BLaER1 (cell line): ENCODE measurements around the gene SLC9A8.

Experiments
- H3K27ac ChIP-seq: shearing (Covaris generic); formaldehyde crosslinking; 2 replicates; pipeline ENCODE4 v1.8.1; 2022
- H3K27me3 ChIP-seq: shearing (Covaris generic); formaldehyde crosslinking; 2 replicates; pipeline ENCODE4 v1.8.1; 2022
- H3K36me3 ChIP-seq: shearing (Covaris generic); formaldehyde crosslinking; 2 replicates; pipeline ENCODE4 v1.8.1; 2022
- H3K4me1 ChIP-seq: shearing (Covaris generic); formaldehyde crosslinking; 2 replicates; pipeline ENCODE4 v1.8.1; 2022
- H3K4me2 ChIP-seq: shearing (Covaris generic); formaldehyde crosslinking; 2 replicates; pipeline ENCODE4 v1.8.1; 2022
- H3K4me3 ChIP-seq: shearing (Covaris generic); formaldehyde crosslinking; 2 replicates; pipeline ENCODE4 v1.8.1; 2022
- H3K9ac ChIP-seq: shearing (Covaris generic); formaldehyde crosslinking; 2 replicates; pipeline ENCODE4 v1.8.1; 2022
- H3K9me3 ChIP-seq: shearing (Covaris generic); formaldehyde crosslinking; 2 replicates; pipeline ENCODE4 v1.8.1; 2022
- H4K20me1 ChIP-seq: shearing (Covaris generic); formaldehyde crosslinking; 2 replicates; pipeline ENCODE4 v1.8.1; 2022
- Cebpa-rat ChIP-seq: shearing (Covaris generic); IDR thresholded peaks from 2 replicates; pipeline ENCODE4 v1.8.1; 2022

The SLC9A8 gene

GRCh38 chr20:49845060-49845459 is 32.4 kb downstream of the SLC9A8 start:
- Histone ChIP-seq H3K9ac (no peak overlapping the region), H4K20me1 (no peaks in the 10 kb centered on the region), H3K4me3 (no peak overlapping the region), H3K4me2 (no peak overlapping the region), H3K36me3 (peaks cover 56% of the 10 kb centered on the region), H3K27ac (no peak overlapping the region), H3K9me3 (peaks cover 6% of the 10 kb centered on the region; the same call in 1 of the 2 replicates), H3K27me3 (no peaks in the 10 kb centered on the region), H3K4me1 (peaks cover 10% of the 10 kb centered on the region)
- TF ChIP-seq Cebpa-rat, result no peak

DNA sequence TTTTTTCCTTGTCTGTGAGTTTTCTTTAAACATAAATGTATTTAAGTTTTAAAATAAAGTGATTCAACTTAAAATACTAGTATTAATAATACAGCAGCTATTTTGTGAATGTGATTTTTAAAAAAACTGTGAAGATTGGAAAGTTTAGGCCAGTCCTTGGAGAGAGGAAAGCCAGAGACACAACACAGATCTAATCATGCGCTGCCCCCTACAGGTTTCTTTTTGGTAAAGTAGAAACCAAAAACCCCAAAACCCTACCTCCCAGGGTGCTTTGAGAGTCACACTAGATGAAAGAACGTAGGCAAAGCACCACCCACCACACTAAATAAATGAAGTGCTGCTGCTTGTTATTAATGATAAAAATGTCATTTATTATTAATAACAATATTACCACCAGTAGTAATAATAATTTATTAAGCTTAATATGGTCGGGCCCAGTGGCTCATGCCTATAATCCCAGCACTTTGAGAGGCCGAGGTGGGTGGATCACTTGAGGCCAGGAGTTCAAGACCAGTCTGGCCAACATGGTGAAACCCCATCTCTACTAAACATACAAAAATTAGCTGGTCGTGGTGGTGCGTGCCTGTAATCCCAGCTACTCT is 33.7 kb downstream of the SLC9A8 start:
- Histone ChIP-seq H3K4me2 (no peak overlapping the region), H3K4me1 (peaks cover 10% of the 10 kb centered on the region), H3K36me3 (peaks cover 58% of the 10 kb centered on the region), H3K27ac (no peak overlapping the region), H4K20me1 (no peaks in the 10 kb centered on the region), H3K27me3 (no peaks in the 10 kb centered on the region), H3K9me3 (peaks cover 6% of the 10 kb centered on the region; the same call in 1 of the 2 replicates), H3K4me3 (no peak overlapping the region), H3K9ac (no peak overlapping the region)
- no peak for TF ChIP-seq Cebpa-rat

DNA sequence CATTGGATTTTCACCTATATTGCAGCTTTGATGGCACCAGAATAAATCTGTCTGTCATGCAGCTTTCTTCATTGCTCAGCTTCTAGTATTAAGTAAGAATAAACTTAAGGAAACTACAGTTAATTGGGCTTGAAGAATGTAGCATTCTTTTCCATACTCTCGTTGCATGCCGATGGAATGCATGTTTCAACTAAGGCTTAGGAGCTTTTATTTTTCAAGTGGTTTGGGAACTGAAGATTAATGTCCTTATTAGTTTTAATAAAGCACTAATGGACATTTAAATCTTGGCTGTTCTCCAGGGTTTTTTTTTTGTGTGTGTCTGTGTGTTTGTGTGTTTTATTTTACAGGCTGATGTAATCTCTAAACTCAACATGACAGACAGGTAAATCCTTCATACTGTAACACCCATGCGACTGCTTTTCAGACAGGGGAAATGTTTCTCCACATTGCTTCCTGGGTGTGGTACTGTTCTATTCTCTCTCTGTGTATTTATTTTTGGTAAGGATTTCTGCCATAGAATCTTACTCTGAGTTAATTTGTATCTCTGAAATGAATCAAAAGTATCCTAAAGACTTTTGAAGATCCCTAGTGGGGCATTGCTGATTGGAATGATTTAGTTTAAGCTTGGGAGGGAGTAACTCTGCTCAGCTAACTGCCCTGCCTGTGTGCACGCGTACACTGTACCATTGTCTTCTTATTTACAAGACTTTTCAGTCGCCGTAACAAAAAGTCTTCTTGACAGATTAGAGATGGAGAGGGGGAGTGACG is 38.0 kb downstream of the SLC9A8 start:
- H3K9ac ChIP-seq, result no peak overlapping the region
- H3K36me3 ChIP-seq, result peaks cover 71% of the 10 kb centered on the region
- H4K20me1 ChIP-seq, result no peaks in the 10 kb centered on the region
- no peaks in the 10 kb centered on the region for H3K9me3 ChIP-seq
- no peak overlapping the region for H3K27ac ChIP-seq
- no peak overlapping the region for H3K4me2 ChIP-seq
- no peaks in the 10 kb centered on the region for H3K4me1 ChIP-seq
- no peak for TF ChIP-seq Cebpa-rat
- no peaks in the 10 kb centered on the region for H3K27me3 ChIP-seq
- no peak overlapping the region for H3K4me3 ChIP-seq

GRCh38 chr20:49851231-49851705 is 38.6 kb downstream of the SLC9A8 start:
- no peaks in the 10 kb centered on the region for H3K27me3 ChIP-seq
- H3K27ac ChIP-seq, result no peak overlapping the region
- H4K20me1 ChIP-seq, result no peaks in the 10 kb centered on the region
- no peaks in the 10 kb centered on the region for H3K4me1 ChIP-seq
- H3K4me2 ChIP-seq, result no peak overlapping the region
- H3K9ac ChIP-seq, result no peak overlapping the region
- no peaks in the 10 kb centered on the region for H3K9me3 ChIP-seq
- peaks cover 74% of the 10 kb centered on the region for H3K36me3 ChIP-seq
- TF ChIP-seq Cebpa-rat, result no peak
- H3K4me3 ChIP-seq, result no peak overlapping the region

DNA sequence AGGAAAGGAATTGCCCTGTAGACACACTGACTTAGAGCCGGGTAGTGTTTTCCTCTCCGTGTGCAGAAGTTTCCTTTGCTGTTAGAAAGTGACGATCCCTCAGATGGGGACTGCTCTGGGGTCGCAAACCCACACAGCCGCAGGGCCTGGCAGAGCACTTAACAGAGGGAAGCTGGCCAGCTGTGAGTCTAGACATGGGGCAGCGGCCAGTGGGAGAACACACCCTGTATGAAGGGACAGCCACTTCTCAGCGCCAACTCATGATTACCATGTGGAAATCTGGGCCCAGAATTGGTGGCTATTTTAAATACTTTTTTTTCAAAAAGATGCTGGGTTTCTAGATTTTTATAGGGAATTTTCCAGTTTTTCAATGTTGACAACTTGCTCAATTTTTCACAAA is 39.4 kb downstream of the SLC9A8 start:
- no peak for TF ChIP-seq Cebpa-rat
- Histone ChIP-seq H4K20me1 (no peaks in the 10 kb centered on the region), H3K9me3 (no peaks in the 10 kb centered on the region), H3K9ac (no peak overlapping the region), H3K27ac (no peak overlapping the region), H3K27me3 (no peaks in the 10 kb centered on the region), H3K36me3 (peaks cover 79% of the 10 kb centered on the region), H3K4me3 (no peak overlapping the region), H3K4me2 (no peak overlapping the region), H3K4me1 (no peaks in the 10 kb centered on the region)

DNA sequence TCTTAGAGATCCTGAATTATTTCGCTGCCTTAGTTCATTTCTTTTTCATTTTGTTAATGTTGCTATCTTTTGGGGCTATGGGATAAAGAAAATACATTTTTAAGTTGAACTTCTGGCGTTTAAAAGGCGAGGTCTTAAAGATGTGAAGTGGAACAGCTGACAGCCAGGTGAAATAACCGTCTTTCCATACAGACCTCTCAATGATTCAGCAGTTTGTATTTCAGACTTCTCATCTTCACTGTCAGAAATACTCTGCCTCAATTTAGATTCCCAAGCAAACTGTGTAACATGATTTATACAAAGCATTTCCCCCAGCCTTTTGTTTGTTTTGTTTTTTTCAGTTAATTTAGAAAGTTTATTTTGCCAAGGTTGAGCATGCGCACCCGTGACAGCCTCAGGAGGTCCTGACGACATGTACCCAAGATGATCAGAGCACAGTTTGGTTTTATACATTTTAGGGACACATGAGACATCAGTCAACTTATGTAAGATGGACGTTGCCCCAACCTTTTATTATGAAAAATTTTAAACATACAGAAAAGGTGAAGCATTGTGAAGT is 40.0 kb downstream of the SLC9A8 start:
- Histone ChIP-seq H3K4me3 (no peak overlapping the region), H3K36me3 (peaks cover 85% of the 10 kb centered on the region), H3K27me3 (no peaks in the 10 kb centered on the region), H3K4me1 (no peaks in the 10 kb centered on the region), H3K9me3 (no peaks in the 10 kb centered on the region), H4K20me1 (no peaks in the 10 kb centered on the region), H3K27ac (no peak overlapping the region), H3K9ac (no peak overlapping the region), H3K4me2 (no peak overlapping the region)
- TF ChIP-seq Cebpa-rat, result no peak

DNA sequence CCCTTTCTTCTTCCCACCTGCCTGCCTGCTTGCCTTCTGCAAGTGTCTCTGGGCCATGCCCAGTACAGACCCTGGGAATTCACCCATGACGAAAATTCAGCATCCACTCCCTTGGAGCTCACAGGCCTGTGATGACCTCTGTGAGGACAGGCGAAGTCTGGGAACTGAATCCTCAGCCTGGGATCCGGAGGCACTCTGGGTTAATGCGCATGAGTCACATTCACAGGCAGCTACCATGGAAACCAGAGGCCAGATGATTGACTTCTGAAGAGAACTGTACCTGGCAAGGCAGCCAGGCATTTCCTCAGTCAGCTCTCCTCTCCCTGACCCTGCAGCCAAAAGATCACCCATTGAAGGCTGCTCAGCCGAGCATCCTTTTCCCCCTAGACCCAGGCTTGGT is 41.0 kb downstream of the SLC9A8 start:
- Histone ChIP-seq H3K4me1 (no peaks in the 10 kb centered on the region), H3K4me3 (no peak overlapping the region), H3K36me3 (peaks cover 81% of the 10 kb centered on the region), H3K27ac (no peak overlapping the region), H3K4me2 (no peak overlapping the region), H3K27me3 (no peaks in the 10 kb centered on the region), H4K20me1 (no peaks in the 10 kb centered on the region), H3K9me3 (no peaks in the 10 kb centered on the region), H3K9ac (no peak overlapping the region)
- TF ChIP-seq Cebpa-rat, result no peak

DNA sequence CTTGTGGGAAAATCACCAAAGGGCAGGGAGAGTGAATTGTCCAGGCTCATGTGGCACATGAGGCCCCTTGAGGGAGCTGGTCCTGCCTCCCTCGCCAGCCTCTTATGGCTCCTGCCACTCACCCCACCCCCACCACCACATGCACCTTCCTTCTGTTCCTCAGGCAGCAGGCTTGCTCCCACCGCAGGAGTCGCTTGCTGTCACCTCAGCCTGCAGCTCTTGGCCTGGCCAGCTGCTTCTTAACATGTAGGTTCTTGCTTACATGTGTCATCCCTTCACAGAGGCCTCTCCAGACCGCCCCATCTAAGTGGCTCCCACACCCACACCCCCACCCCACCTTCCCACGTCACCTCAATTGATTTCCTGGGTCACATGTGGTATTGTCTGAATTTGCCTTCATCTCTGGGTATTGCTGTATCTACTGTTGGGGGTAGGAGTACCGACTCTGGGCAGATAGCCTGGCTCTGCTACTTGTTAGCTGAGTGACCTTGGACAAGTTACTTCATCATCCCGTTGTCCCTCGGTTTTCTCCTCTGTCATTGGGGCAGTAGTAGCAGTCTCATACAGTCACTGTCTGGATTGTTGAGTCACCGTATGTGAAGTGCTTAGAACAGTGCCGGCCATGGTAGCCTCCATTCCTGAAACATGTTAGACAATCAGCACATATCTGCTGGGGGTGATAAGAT is 41.7 kb downstream of the SLC9A8 start:
- Histone ChIP-seq H3K27me3 (no peaks in the 10 kb centered on the region), H3K36me3 (peaks cover 80% of the 10 kb centered on the region), H3K27ac (no peak overlapping the region), H3K9ac (no peak overlapping the region), H3K4me3 (no peak overlapping the region), H3K4me1 (no peaks in the 10 kb centered on the region), H3K4me2 (no peak overlapping the region), H3K9me3 (no peaks in the 10 kb centered on the region), H4K20me1 (no peaks in the 10 kb centered on the region)
- TF ChIP-seq Cebpa-rat, result no peak

DNA sequence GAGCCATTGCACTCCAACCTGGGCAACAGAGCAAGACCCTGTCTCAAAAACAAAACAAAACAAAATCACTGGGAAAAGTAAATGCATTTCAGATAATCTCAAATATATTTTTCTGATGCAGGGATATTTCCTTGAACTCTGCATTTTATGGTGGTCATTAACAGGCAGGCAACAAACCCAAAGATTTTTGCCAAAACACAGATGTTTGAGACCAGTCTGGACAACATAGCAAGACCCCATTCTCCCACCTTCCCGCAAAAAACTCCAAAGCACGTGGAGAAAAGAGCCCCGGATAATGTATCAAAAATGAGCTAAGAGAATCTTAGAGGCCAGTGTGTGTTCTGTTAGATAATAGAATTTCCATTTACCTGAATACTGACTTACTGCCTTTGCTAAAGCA is 44.3 kb downstream of the SLC9A8 start:
- no peaks in the 10 kb centered on the region for H3K9me3 ChIP-seq
- H3K27me3 ChIP-seq, result no peaks in the 10 kb centered on the region
- no peak overlapping the region for H3K4me2 ChIP-seq
- peaks cover 65% of the 10 kb centered on the region for H3K36me3 ChIP-seq
- H3K27ac ChIP-seq, result no peak overlapping the region
- TF ChIP-seq Cebpa-rat, result no peak
- no peaks in the 10 kb centered on the region for H4K20me1 ChIP-seq
- H3K9ac ChIP-seq, result no peak overlapping the region
- no peak overlapping the region for H3K4me3 ChIP-seq
- no peaks in the 10 kb centered on the region for H3K4me1 ChIP-seq
